ENCODE data around the gene MYO3B.
"Not testable (repeated sequence)": the region's sequence is repeated elsewhere in the genome, so short reads cannot be mapped to it uniquely, and the experiment has no call there.

Gene MYO3B

DNA sequence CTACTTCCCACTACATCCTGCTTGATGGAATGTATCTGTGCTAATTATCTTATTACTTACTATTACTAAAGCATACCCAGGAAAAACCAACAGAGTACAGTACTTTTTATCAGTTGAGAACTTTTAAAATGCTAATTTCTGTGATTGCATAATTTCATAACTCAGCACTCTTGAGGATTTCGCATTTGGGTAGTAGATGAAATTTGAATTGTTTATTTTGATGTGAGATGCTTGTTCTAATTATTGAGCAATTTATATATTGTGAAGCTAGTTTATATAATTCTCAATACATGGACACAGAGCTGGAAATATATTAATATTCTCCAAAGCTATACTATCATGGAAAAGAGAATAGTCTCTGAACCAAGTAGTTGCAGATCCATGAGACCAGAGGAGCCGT, 432.7 kb downstream of the MYO3B start:
- Histone ChIP-seq H3K27me3 (replicated peaks; ENCODE audit: control insufficient read depth, insufficient read depth, low read length) (no peaks in the 10 kb centered on the region; the same call in 1 of the 2 replicates), H3K4me3 (replicated peaks; ENCODE audit: low read depth, low read length) (no peak overlapping the region), H3K36me3 (ENCODE audit: control insufficient read depth, insufficient read depth, low read length) (no peaks in the 10 kb centered on the region)
- TF ChIP-seq, protein P1, sequence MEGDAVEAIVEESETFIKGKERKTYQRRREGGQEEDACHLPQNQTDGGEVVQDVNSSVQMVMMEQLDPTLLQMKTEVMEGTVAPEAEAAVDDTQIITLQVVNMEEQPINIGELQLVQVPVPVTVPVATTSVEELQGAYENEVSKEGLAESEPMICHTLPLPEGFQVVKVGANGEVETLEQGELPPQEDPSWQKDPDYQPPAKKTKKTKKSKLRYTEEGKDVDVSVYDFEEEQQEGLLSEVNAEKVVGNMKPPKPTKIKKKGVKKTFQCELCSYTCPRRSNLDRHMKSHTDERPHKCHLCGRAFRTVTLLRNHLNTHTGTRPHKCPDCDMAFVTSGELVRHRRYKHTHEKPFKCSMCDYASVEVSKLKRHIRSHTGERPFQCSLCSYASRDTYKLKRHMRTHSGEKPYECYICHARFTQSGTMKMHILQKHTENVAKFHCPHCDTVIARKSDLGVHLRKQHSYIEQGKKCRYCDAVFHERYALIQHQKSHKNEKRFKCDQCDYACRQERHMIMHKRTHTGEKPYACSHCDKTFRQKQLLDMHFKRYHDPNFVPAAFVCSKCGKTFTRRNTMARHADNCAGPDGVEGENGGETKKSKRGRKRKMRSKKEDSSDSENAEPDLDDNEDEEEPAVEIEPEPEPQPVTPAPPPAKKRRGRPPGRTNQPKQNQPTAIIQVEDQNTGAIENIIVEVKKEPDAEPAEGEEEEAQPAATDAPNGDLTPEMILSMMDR (IDR thresholded peaks at IDR 0.05; ENCODE audit: insufficient read depth, low read length, poor library complexity, severe bottlenecking), result no peak
- no peak for DNase-seq (ENCODE audit: extremely low read depth, insufficient read length)

DNA sequence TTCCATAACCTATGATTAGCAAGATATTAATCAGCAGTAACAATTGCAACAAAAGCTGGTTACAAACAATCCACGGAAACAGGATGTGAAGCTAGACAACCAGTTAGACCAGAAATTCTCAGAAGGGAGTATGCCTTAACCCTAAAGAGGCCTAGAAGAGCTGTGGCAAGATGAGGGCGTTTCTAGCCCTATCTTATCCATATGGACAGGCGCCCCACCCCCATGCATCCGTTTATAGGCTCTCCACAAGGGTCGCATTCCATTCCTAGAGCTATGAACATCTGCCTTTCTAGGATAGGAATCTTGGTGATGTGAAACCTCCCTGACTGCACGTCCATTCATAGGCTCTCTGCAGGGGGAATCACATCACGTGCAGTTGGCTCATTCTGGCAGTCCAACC, 441.0 kb downstream of the MYO3B start:
- not testable (repeated sequence) for DNase-seq (ENCODE audit: extremely low read depth, insufficient read length); H3K4me3 ChIP-seq (replicated peaks; ENCODE audit: low read depth, low read length); H3K36me3 ChIP-seq (ENCODE audit: control insufficient read depth, insufficient read depth, low read length); H3K27me3 ChIP-seq (replicated peaks; ENCODE audit: control insufficient read depth, insufficient read depth, low read length)

DNA sequence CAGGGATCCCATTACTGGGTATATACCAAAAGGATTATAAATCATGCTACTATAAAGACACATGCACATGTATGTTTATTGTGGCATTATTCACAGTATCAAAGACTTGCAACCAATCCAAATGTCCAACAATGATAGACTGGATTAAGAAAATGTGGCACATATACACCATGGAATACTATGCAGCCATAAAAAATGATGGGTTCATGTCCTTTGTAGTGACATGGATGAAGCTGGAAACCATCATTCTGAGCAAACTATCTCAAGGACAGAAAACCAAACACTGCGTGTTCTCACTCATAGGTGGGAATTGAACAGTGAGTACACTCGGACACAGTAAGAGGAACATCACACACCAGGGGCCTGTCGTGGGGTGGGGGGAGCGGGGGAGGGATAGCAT, 457.1 kb downstream of the MYO3B start:
- not testable (repeated sequence) for H3K27me3 ChIP-seq (replicated peaks; ENCODE audit: control insufficient read depth, insufficient read depth, low read length); H3K36me3 ChIP-seq (ENCODE audit: control insufficient read depth, insufficient read depth, low read length); DNase-seq (ENCODE audit: extremely low read depth, insufficient read length); H3K4me3 ChIP-seq (replicated peaks; ENCODE audit: low read depth, low read length)

- Histone ChIP-seq H3K36me3 (ENCODE audit: control insufficient read depth, insufficient read depth, low read length) (no peaks in the 10 kb centered on the region), H3K27me3 (replicated peaks; ENCODE audit: control insufficient read depth, insufficient read depth, low read length) (no peaks in the 10 kb centered on the region), H3K4me3 (replicated peaks; ENCODE audit: low read depth, low read length) (no peak overlapping the region)
- DNase-seq (ENCODE audit: extremely low read depth, insufficient read length), result no peak
- TF ChIP-seq, protein P1 (IDR thresholded peaks at IDR 0.05; ENCODE audit: insufficient read depth, low read length, poor library complexity, severe bottlenecking), result no peak
Observed at GRCh38 chr2:170639635-170640034, 461.7 kb downstream of the MYO3B start.

DNA sequence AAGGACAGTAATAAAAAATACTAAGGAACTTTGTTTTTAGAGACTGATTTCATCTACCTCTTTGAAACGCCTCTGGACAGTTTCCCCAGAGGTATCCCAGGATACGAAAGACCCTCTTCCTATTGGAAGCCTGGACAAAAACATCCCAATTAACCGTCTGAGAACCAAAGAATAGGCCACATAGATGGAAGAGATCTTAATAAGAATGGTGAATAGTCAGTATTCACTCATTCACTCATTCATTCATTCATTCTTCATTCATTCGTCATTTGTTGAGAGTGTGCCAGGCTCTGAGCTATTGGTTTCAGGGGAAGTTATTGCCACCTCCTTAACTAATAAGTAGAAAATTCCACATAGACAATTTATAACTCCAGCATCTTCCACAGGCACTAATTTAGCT, 464.0 kb downstream of the MYO3B start:
- TF ChIP-seq, protein P1 (IDR thresholded peaks at IDR 0.05; ENCODE audit: insufficient read depth, low read length, poor library complexity, severe bottlenecking), result no peak
- Histone ChIP-seq H3K27me3 (replicated peaks; ENCODE audit: control insufficient read depth, insufficient read depth, low read length) (no peaks in the 10 kb centered on the region), H3K4me3 (replicated peaks; ENCODE audit: low read depth, low read length) (no peak overlapping the region), H3K36me3 (ENCODE audit: control insufficient read depth, insufficient read depth, low read length) (no peaks in the 10 kb centered on the region)
- DNase-seq (ENCODE audit: extremely low read depth, insufficient read length), result no peak

GRCh38 chr2:170643346-170643745, 465.4 kb downstream of the MYO3B start:
- no peak for DNase-seq (ENCODE audit: extremely low read depth, insufficient read length)
- TF ChIP-seq, protein P1 (IDR thresholded peaks at IDR 0.05; ENCODE audit: insufficient read depth, low read length, poor library complexity, severe bottlenecking), result no peak

DNA sequence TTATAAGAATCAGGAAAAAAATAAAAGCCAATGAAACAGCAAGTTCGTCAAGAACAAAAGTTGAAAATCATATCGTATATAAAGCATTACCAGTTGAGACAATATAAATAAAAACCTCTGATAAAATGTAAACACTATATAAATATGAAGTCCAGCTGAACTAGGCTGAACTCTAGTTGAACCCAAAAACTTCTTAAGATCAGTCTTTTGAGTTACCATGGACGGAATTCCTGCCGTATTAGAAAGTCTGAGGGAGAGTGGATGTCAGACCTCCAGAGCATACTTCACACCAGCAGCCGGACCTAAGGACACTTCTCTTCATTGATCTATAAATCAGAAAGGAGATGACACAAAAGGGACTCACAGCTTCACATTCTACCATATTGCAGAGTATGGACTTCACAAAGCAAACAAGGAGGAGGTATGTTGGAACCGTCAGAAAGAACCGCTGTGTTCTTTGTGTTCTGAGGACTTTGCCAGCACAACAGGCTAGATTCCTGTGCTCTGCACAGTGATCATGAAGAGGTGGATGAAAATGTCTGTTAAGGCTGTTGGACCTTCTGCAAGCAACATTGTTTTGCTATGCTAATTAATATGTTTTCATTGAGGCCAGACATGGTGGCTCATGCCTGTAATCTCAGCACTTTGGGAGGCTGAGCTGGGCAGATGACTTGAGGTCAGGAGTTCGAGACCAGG, 469.9 kb downstream of the MYO3B start:
- DNase-seq (ENCODE audit: extremely low read depth, insufficient read length), result no peak
- no peak overlapping the region for H3K4me3 ChIP-seq (replicated peaks; ENCODE audit: low read depth, low read length)
- TF ChIP-seq, protein P1 (IDR thresholded peaks at IDR 0.05; ENCODE audit: insufficient read depth, low read length, poor library complexity, severe bottlenecking), result no peak
- H3K36me3 ChIP-seq (ENCODE audit: control insufficient read depth, insufficient read depth, low read length), result no peaks in the 10 kb centered on the region
- H3K27me3 ChIP-seq (replicated peaks; ENCODE audit: control insufficient read depth, insufficient read depth, low read length), result no peaks in the 10 kb centered on the region

More at GRCh38 chr2:170643346-170643745, 465.4 kb downstream of the MYO3B start:
- H3K27me3 ChIP-seq (replicated peaks; ENCODE audit: control insufficient read depth, insufficient read depth, low read length), result no peaks in the 10 kb centered on the region
- H3K4me3 ChIP-seq (replicated peaks; ENCODE audit: low read depth, low read length), result no peak overlapping the region
- H3K36me3 ChIP-seq (ENCODE audit: control insufficient read depth, insufficient read depth, low read length), result no peaks in the 10 kb centered on the region
